Activated naive CD8-positive, alpha-beta T cell (primary cell): ENCODE data around the gene LIG1.
"Not testable (repeated sequence)": the region's sequence is repeated elsewhere in the genome, so short reads cannot be mapped to it uniquely, and the experiment has no call there.

Source experiments
- H3K27ac Mint-ChIP-seq: one replicate; pipeline ENCODE4 v1.8.0; 2021; ENCODE audit warnings: mixed read lengths
- H3K27me3 Mint-ChIP-seq: one replicate; pipeline ENCODE4 v1.8.0; 2021; ENCODE audit warnings: mixed read lengths
- H3K36me3 Mint-ChIP-seq: one replicate; pipeline ENCODE4 v1.8.0; 2021; ENCODE audit warnings: mixed read lengths
- H3K4me1 Mint-ChIP-seq: one replicate; pipeline ENCODE4 v1.8.0; 2021; ENCODE audit warnings: low read depth, mixed read lengths
- H3K4me3 Mint-ChIP-seq: one replicate; pipeline ENCODE4 v1.8.0; 2021; ENCODE audit warnings: mild to moderate bottlenecking, mixed read lengths
- H3K9me3 Mint-ChIP-seq: one replicate; pipeline ENCODE4 v1.8.0; 2021; ENCODE audit warnings: low read depth, mixed read lengths

The LIG1 gene

GRCh38 chr19:48091111-48091718 lies 78.9 kb downstream of the LIG1 start:
- Mint-ChIP-seq H3K36me3 (peaks cover 21% of the 10 kb centered on the region), H3K9me3 (peaks cover 12% of the 10 kb centered on the region)
- H3K27me3 Mint-ChIP-seq, H3K4me1 Mint-ChIP-seq, H3K27ac Mint-ChIP-seq, H3K4me3 Mint-ChIP-seq: not testable (repeated sequence)

- Mint-ChIP-seq H3K4me3 (no peak overlapping the region), H3K4me1 (no peaks in the 10 kb centered on the region), H3K27ac (no peak overlapping the region), H3K27me3 (peaks cover 6% of the 10 kb centered on the region), H3K9me3 (peaks cover 12% of the 10 kb centered on the region), H3K36me3 (peaks cover 17% of the 10 kb centered on the region)
Measured at GRCh38 chr19:48090281-48090802, 79.8 kb downstream of the LIG1 start.

- not testable (repeated sequence) for H3K4me3 Mint-ChIP-seq, H3K27ac Mint-ChIP-seq, H3K27me3 Mint-ChIP-seq, H3K36me3 Mint-ChIP-seq, H3K9me3 Mint-ChIP-seq, H3K4me1 Mint-ChIP-seq
Measured at GRCh38 chr19:48088991-48089390, 81.2 kb downstream of the LIG1 start.

GRCh38 chr19:48085904-48086864 lies 84.0 kb downstream of the LIG1 start:
- H3K4me1 Mint-ChIP-seq, result no peaks in the 10 kb centered on the region
- H3K9me3 Mint-ChIP-seq, result no peaks in the 10 kb centered on the region
- H3K4me3 Mint-ChIP-seq, result no peak overlapping the region
- H3K27ac Mint-ChIP-seq, result no peak overlapping the region
- H3K36me3 Mint-ChIP-seq, result no peaks in the 10 kb centered on the region
- H3K27me3 Mint-ChIP-seq, result peaks cover 8% of the 10 kb centered on the region

GRCh38 chr19:48085076-48085475 lies 85.1 kb downstream of the LIG1 start:
- peaks cover 8% of the 10 kb centered on the region for H3K27me3 Mint-ChIP-seq
- H3K36me3 Mint-ChIP-seq, result no peaks in the 10 kb centered on the region
- no peak overlapping the region for H3K27ac Mint-ChIP-seq
- no peak overlapping the region for H3K4me3 Mint-ChIP-seq
- no peaks in the 10 kb centered on the region for H3K9me3 Mint-ChIP-seq
- no peaks in the 10 kb centered on the region for H3K4me1 Mint-ChIP-seq

GRCh38 chr19:48081106-48081505 lies 89.0 kb downstream of the LIG1 start:
- H3K4me3 Mint-ChIP-seq, result no peak overlapping the region
- H3K36me3 Mint-ChIP-seq, result no peaks in the 10 kb centered on the region
- no peak overlapping the region for H3K27ac Mint-ChIP-seq
- H3K27me3 Mint-ChIP-seq, result peaks cover 3% of the 10 kb centered on the region
- H3K9me3 Mint-ChIP-seq, result no peaks in the 10 kb centered on the region
- no peaks in the 10 kb centered on the region for H3K4me1 Mint-ChIP-seq

GRCh38 chr19:48070177-48070769 lies 99.9 kb downstream of the LIG1 start:
- H3K27me3 Mint-ChIP-seq, H3K4me3 Mint-ChIP-seq, H3K9me3 Mint-ChIP-seq, H3K4me1 Mint-ChIP-seq, H3K27ac Mint-ChIP-seq, H3K36me3 Mint-ChIP-seq: not testable (repeated sequence)

GRCh38 chr19:48069435-48069834 lies 100.7 kb downstream of the LIG1 start:
- Mint-ChIP-seq H3K27me3 (peaks cover 5% of the 10 kb centered on the region), H3K27ac (no peak overlapping the region), H3K36me3 (peaks cover 2% of the 10 kb centered on the region), H3K4me1 (no peaks in the 10 kb centered on the region), H3K4me3 (no peak overlapping the region), H3K9me3 (no peaks in the 10 kb centered on the region)
